Stimulated activated CD4-positive, alpha-beta T cell treated with anti-CD3 and anti-CD28 coated beads, Interleukin-1b, Interleukin-23, amount 100 ng/mL, for 4 hours (primary cell): Measurements from ENCODE around the gene APEH.

Source experiments
- DNase-seq, 2 donors: peaks; one replicate each; pipeline ENCODE4 v3.0.0-alpha.2; 2020; ENCODE audit warnings: low read depth in 2 of 2

APEH gene

GRCh38 chr3:49650637-49651036 lies 23.5 kb upstream of the APEH start:
- DNase-seq, result no peak

GRCh38 chr3:49652218-49652902 lies 21.8 kb upstream of the APEH start:
- DNase-seq, result no peak

- no peak for DNase-seq
Measured at GRCh38 chr3:49652903-49653415, 21.2 kb upstream of the APEH start.

- no peak for DNase-seq
Measured at GRCh38 chr3:49653621-49654020, 20.5 kb upstream of the APEH start.

- no peak for DNase-seq
Measured at GRCh38 chr3:49654176-49654825, 19.9 kb upstream of the APEH start.

GRCh38 chr3:49654955-49655556 lies 19.1 kb upstream of the APEH start:
- no peak for DNase-seq

- no peak for DNase-seq
Measured at GRCh38 chr3:49655731-49656285, 18.3 kb upstream of the APEH start.

GRCh38 chr3:49656541-49657112 lies 17.5 kb upstream of the APEH start:
- DNase-seq, result no peak

GRCh38 chr3:49657208-49657915 lies 16.8 kb upstream of the APEH start:
- no peak for DNase-seq

GRCh38 chr3:49658711-49659110 lies 15.4 kb upstream of the APEH start:
- DNase-seq, result no peak

GRCh38 chr3:49659756-49660155 lies 14.4 kb upstream of the APEH start:
- DNase-seq, result no peak

GRCh38 chr3:49661281-49661680 lies 12.9 kb upstream of the APEH start:
- no peak for DNase-seq

GRCh38 chr3:49662021-49662420 lies 12.1 kb upstream of the APEH start:
- DNase-seq, result no peak

- no peak for DNase-seq
Measured at GRCh38 chr3:49662720-49663413, 11.3 kb upstream of the APEH start.

- DNase-seq, result no peak
Measured at GRCh38 chr3:49663831-49664230, 10.3 kb upstream of the APEH start.

GRCh38 chr3:49664300-49664699 lies 9.9 kb upstream of the APEH start:
- no peak for DNase-seq

GRCh38 chr3:49665822-49666519 lies 8.2 kb upstream of the APEH start:
- no peak for DNase-seq

- no peak for DNase-seq
Measured at GRCh38 chr3:49666592-49666991, 7.6 kb upstream of the APEH start.

GRCh38 chr3:49667701-49668413 lies 6.3 kb upstream of the APEH start:
- DNase-seq, result no peak

GRCh38 chr3:49668414-49668797 lies 5.7 kb upstream of the APEH start:
- no peak for DNase-seq
